Ishikawa (cell line): ENCODE measurements around the gene DOCK6.

Source experiments
- CEBPB ChIP-seq: IDR thresholded peaks from 2 replicates; pipeline ENCODE4 v1.6.1; 2012
- CREB1 ChIP-seq: IDR thresholded peaks from 2 replicates; pipeline ENCODE4 v1.6.1; 2012; ENCODE audit warnings: low read depth
- EGR1 ChIP-seq: IDR thresholded peaks from 2 replicates; pipeline ENCODE4 v1.6.1; 2012
- EP300 ChIP-seq: IDR thresholded peaks from 2 replicates; pipeline ENCODE4 v1.6.1; 2012; ENCODE audit warnings: borderline replicate concordance
- FOXM1 ChIP-seq: IDR thresholded peaks from 2 replicates; pipeline ENCODE4 v1.6.1; 2012; ENCODE audit warnings: low read depth, borderline replicate concordance
- NFIC ChIP-seq: IDR thresholded peaks from 2 replicates; pipeline ENCODE4 v1.6.1; 2012
- RAD21 ChIP-seq: IDR thresholded peaks from 2 replicates; pipeline ENCODE4 v1.6.1; 2012; ENCODE audit warnings: low read depth
- TAF1 ChIP-seq: IDR thresholded peaks from 2 replicates; pipeline ENCODE4 v1.6.1; 2012; ENCODE audit warnings: low read depth, mild to moderate bottlenecking
- TCF12 ChIP-seq: IDR thresholded peaks from 2 replicates; pipeline ENCODE4 v1.6.1; 2012; ENCODE audit warnings: low read depth
- TEAD4 ChIP-seq: IDR thresholded peaks from 2 replicates; pipeline ENCODE4 v1.6.1; 2012
- YY1 ChIP-seq: IDR thresholded peaks from 2 replicates; pipeline ENCODE4 v1.6.1; 2012; ENCODE audit warnings: low read depth
- ZBTB7A ChIP-seq: IDR thresholded peaks from 2 replicates; pipeline ENCODE4 v1.6.1; 2012; ENCODE audit warnings: low read depth
- TF ChIP-seq, protein P1 (sequence below): IDR thresholded peaks from 2 replicates; pipeline ENCODE4 v1.6.1; 2012
- TF ChIP-seq, protein P2 (sequence below): IDR thresholded peaks from 2 replicates; pipeline ENCODE4 v1.6.1; 2012; ENCODE audit warnings: low read depth, mild to moderate bottlenecking
- TF ChIP-seq, protein P3 (sequence below): IDR thresholded peaks from 2 replicates; pipeline ENCODE4 v1.6.1; 2012

The DOCK6 gene

DNA sequence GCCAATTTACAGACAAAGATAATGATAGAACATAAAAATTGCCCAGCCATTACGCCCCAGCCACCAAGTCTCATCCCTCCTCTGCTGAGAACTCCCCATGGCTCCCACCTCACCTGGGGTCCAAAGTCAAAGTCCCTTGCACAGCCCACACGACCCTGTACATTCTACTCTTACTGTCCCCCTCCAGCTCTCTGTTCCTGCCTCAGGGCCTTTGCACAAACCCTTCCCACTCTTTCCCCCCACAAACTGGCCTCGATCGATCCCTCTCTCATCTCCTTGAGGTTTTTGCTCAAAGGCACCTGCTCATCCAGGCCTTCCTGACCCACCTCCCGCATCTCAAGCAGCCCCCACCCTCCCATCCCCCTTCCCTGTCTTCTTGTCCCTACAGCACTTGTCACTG lies 1.3 kb downstream of the DOCK6 start:
- TF ChIP-seq TEAD4: no peak
- TF ChIP-seq CREB1: no peak
- TF ChIP-seq EGR1: no peak
- TF ChIP-seq CEBPB: no peak
- no peak for TF ChIP-seq FOXM1
- TF ChIP-seq, protein P1, sequence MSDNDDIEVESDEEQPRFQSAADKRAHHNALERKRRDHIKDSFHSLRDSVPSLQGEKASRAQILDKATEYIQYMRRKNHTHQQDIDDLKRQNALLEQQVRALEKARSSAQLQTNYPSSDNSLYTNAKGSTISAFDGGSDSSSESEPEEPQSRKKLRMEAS: no peak
- TF ChIP-seq, protein P2, sequence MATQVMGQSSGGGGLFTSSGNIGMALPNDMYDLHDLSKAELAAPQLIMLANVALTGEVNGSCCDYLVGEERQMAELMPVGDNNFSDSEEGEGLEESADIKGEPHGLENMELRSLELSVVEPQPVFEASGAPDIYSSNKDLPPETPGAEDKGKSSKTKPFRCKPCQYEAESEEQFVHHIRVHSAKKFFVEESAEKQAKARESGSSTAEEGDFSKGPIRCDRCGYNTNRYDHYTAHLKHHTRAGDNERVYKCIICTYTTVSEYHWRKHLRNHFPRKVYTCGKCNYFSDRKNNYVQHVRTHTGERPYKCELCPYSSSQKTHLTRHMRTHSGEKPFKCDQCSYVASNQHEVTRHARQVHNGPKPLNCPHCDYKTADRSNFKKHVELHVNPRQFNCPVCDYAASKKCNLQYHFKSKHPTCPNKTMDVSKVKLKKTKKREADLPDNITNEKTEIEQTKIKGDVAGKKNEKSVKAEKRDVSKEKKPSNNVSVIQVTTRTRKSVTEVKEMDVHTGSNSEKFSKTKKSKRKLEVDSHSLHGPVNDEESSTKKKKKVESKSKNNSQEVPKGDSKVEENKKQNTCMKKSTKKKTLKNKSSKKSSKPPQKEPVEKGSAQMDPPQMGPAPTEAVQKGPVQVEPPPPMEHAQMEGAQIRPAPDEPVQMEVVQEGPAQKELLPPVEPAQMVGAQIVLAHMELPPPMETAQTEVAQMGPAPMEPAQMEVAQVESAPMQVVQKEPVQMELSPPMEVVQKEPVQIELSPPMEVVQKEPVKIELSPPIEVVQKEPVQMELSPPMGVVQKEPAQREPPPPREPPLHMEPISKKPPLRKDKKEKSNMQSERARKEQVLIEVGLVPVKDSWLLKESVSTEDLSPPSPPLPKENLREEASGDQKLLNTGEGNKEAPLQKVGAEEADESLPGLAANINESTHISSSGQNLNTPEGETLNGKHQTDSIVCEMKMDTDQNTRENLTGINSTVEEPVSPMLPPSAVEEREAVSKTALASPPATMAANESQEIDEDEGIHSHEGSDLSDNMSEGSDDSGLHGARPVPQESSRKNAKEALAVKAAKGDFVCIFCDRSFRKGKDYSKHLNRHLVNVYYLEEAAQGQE: no peak

DNA sequence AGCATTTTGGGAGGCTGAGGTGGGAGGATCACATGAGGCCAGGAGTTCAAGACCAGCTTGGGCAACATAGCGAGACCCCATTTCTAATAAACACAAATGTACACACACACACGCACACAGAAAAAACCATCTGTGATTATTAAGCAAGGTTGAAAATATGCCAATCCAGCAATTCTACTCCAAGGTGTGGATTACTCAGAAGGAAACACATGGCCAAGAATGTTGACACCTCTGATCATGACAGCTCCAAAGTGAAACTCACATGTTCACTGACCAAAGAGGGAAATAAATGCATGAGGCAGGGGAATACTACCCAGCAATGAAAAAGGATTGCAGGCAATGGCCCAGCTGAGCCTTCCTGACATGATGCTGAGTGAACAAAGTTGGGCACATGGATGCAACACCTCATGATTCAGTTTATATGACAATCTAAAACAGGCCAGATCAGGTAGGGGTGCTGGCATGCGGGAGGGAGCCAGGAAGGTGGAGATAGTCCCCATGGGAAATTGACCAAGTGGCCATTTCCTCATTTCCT lies 4.4 kb downstream of the DOCK6 start:
- no peak for TF ChIP-seq FOXM1
- TF ChIP-seq ZBTB7A: no peak
- TF ChIP-seq EGR1: no peak
- TF ChIP-seq CREB1: no peak
- no peak for TF ChIP-seq RAD21
- no peak for TF ChIP-seq TEAD4

DNA sequence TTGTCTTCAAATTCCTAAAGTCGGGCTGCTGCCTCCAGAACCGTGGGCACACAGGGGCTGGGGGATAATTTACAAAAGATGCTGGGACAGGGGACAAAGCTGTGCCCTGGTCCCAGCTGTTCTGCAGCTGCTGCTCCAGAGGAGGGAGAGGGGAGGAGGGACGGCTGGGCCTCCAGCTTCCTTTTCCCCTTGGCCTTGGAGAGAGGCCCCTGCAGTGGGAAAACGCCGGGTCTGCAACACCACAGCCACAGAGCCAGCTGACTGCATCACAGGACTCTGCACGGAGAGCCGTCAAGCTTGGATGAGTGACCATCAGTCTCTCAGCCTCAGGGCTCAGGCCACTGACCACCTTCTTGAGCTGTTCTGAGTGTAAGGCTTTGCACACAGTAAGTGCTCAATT lies 6.1 kb downstream of the DOCK6 start:
- TF ChIP-seq EGR1: no peak

DNA sequence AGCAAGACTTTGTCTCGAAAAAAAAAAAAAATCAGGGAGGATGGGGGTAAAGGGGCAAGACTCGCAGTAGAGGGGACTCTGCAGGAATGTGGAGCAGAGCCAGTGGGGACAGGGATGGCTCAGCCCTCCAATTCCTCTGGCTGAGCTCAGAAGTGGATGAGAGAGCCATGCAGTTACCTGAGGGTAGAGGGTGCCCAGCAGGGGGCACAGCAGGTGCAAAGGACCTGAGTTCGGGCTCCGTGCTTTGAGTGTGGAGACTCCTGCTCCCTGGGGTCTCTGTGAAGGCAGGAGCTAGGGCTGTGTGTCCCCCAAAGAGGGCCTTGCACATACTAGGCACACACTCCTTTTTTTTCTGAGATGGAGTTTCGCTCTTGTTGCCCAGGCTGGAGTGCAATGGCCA lies 7.7 kb downstream of the DOCK6 start:
- TF ChIP-seq CEBPB (no peak), EP300 (no peak)

DNA sequence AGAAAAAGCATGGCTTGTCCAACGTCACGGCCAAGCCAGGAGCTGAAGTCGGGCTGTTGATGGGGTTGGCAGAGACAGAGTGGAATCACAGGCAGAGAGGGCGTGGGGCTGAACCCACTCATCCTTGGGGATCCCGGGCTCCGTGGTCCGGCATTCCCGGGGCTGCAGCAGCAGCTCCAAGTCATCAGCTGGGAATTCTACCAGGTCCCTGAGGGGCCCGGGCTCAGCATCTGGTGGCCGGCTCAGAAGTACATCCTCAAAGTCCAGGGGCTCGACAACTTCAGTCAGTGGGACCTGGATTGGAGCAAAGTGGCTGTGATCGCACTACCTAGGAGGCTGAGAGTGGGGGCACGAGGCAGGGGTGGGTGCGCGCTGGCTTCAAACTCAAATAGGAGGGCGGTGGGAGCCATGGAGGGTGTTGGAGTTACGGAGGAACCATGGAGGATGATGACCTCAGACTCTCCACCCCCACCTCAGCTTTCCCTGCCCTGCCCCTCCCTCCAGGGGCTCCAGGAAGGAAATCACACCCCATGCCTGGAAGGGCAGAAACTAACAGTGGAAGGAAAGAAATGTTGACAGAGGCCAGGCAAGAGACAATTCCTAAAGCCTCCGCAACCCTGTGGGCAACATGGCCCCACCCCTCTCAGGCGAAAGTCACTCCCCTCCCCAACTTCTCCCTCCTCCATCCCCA lies 9.5 kb downstream of the DOCK6 start:
- TF ChIP-seq TCF12 (no peak), CEBPB (no peak)

DNA sequence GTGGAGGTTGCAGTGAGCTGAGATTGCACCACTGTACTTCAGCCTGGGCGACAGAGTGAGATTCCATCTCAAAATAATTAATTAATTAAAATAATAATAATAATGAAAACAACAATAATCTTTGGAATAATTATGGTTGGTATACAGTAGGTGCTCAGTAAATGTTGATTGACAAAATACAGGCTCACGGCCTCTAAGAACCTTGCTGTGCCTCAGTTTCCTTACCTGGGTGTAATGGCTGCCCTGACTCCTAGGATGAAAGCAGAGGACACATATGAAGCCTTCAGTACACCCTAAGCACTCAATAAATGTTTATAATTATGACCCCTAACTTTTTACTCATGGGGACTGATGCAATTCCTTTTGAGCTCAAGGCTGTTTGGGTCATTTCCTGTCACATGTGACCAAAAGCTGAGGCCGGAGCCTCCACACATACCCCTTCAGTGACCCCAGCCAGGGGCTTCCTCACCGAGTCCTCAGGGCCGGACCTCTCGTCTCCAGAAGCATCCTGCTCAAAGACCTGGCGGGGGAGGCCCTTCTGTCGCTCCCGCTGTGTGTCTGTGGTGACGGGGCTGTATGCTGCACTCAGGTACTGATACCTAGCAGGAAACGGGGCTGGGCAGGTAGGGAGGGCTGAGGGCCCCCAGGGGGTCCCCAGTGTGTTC lies 10.5 kb downstream of the DOCK6 start:
- no peak for TF ChIP-seq EGR1
- TF ChIP-seq NFIC: no peak
- TF ChIP-seq CREB1: no peak
- TF ChIP-seq FOXM1: no peak
- TF ChIP-seq TAF1: no peak
- TF ChIP-seq, protein P2: no peak
- TF ChIP-seq TEAD4: no peak
- no peak for TF ChIP-seq YY1
- TF ChIP-seq, protein P1: no peak
- TF ChIP-seq RAD21: no peak
- TF ChIP-seq, protein P3, sequence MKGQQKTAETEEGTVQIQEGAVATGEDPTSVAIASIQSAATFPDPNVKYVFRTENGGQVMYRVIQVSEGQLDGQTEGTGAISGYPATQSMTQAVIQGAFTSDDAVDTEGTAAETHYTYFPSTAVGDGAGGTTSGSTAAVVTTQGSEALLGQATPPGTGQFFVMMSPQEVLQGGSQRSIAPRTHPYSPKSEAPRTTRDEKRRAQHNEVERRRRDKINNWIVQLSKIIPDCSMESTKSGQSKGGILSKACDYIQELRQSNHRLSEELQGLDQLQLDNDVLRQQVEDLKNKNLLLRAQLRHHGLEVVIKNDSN: no peak
- no peak for TF ChIP-seq EP300
- TF ChIP-seq CEBPB: no peak
- TF ChIP-seq TCF12: no peak
- no peak for TF ChIP-seq ZBTB7A

DNA sequence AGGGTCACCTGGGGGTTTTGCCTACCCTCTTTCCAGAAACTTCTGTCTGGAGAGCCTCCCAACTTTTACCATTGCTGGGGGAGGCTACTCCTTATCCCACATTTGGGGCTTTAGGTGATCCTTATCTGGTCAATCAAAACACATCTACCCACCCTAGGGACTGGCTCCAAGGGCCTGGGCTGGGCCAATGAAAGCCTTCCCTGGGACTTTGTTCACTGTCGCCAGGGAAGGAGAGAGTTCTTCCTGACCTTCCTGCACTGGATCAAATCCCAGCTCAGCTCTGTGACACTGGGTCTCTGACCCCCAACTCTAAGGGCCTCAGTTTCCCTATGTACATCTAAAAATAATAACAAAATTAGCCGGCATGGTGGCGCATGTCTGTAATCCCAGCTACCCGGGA lies 11.1 kb downstream of the DOCK6 start:
- TF ChIP-seq TEAD4: no peak
- TF ChIP-seq, protein P3: no peak
- no peak for TF ChIP-seq FOXM1
- TF ChIP-seq EP300: no peak
- no peak for TF ChIP-seq ZBTB7A
- TF ChIP-seq RAD21: no peak
